Mesothelial cell of epicardium (in vitro differentiated cells): ENCODE results near the gene VAPB. TPM values are rescaled to one million over a fixed set of nuclear protein-coding genes. Genes with fewer than 3 reads are reported as not detected.

Source experiments
- DNase-seq, 2 experiments: peaks; one replicate each; pipeline ENCODE4 v3.0.0; 2021; ENCODE audit warnings: low spot score in 2 of 2; ENCODE audit not compliant: unreplicated experiment in 2 of 2
- H3K27ac Mint-ChIP-seq: 2 replicates; pipeline ENCODE4 v1.8.0; 2021; ENCODE audit warnings: mixed read lengths
- H3K27me3 Mint-ChIP-seq: 2 replicates; pipeline ENCODE4 v1.8.0; 2021; ENCODE audit warnings: low read depth, mixed read lengths
- H3K36me3 Mint-ChIP-seq: 2 replicates; pipeline ENCODE4 v1.8.0; 2021; ENCODE audit warnings: mixed read lengths
- H3K4me1 Mint-ChIP-seq: 2 replicates; pipeline ENCODE4 v1.8.0; 2021; ENCODE audit warnings: mixed read lengths
- H3K4me3 Mint-ChIP-seq: 2 replicates; pipeline ENCODE4 v1.8.0; 2021; ENCODE audit warnings: mild to moderate bottlenecking, moderate library complexity, mixed read lengths
- H3K9me3 Mint-ChIP-seq: 2 replicates; pipeline ENCODE4 v1.8.0; 2021; ENCODE audit warnings: mixed read lengths
- total RNA-seq: library from RNA; stranded (reverse); gene quantifications from 3 replicates; pipeline ENCODE4 v1.2.1, GENCODE V29; 2021
- TF ChIP-seq, protein P1 (sequence below): fragments of 200-600 bp; sonication (generic); IDR thresholded peaks from one replicate; pipeline ENCODE4 v1.5.0; 2021; ENCODE audit warnings: antibody characterized with exemption; ENCODE audit not compliant: unreplicated experiment

The VAPB gene
- total RNA-seq, 1 donor from 2014 or later = 52.9 TPM

DNA sequence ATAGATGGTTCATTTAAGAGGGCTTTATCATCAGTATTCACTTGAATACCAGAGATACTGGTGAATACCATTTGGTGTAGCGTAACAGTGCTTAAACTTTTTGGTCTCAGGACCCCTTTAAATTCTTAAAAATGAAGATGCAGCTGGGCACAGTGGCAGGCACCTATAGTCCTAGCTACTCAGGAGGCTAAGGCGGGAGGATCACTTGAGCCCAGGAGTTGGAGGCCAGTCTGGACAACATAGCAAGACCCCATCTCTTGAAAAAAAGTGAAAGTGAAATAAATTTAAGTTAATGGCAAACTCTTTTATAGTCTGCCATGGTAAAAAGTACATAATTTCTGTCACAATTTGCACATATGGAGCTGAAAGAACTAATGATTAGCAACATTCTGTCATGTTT, 39.3 kb downstream of the VAPB start:
- Mint-ChIP-seq H3K4me1 (peaks cover 19% of the 10 kb centered on the region), H3K27ac (no peak overlapping the region), H3K27me3 (no peaks in the 10 kb centered on the region), H3K36me3 (peaks cover 16% of the 10 kb centered on the region), H3K9me3 (peaks cover 3% of the 10 kb centered on the region), H3K4me3 (no peak overlapping the region)
- DNase-seq = no peak
- TF ChIP-seq, protein P1, sequence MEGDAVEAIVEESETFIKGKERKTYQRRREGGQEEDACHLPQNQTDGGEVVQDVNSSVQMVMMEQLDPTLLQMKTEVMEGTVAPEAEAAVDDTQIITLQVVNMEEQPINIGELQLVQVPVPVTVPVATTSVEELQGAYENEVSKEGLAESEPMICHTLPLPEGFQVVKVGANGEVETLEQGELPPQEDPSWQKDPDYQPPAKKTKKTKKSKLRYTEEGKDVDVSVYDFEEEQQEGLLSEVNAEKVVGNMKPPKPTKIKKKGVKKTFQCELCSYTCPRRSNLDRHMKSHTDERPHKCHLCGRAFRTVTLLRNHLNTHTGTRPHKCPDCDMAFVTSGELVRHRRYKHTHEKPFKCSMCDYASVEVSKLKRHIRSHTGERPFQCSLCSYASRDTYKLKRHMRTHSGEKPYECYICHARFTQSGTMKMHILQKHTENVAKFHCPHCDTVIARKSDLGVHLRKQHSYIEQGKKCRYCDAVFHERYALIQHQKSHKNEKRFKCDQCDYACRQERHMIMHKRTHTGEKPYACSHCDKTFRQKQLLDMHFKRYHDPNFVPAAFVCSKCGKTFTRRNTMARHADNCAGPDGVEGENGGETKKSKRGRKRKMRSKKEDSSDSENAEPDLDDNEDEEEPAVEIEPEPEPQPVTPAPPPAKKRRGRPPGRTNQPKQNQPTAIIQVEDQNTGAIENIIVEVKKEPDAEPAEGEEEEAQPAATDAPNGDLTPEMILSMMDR = no peak

DNA sequence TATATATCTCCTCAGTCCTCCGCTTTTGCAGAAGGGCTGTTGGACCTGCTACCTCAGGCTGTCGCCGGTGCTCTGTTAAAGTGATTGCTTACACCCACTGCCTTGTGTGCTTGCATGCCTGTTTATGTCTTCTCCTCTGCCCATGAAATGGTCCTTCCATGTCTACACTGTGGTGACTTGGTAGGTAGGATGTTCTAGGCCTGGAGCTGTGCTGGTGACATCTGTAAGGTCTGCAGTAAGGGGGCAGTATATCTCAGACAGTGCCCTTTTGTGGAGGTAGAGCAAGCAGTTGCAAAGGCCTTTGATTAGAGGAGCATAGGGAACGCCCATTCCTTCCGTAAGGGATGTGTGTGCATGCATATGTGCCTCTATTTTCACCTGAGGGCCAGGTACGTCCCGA, 40.3 kb downstream of the VAPB start:
- peaks cover 3% of the 10 kb centered on the region for H3K9me3 Mint-ChIP-seq
- TF ChIP-seq, protein P1 = no peak
- H3K27me3 Mint-ChIP-seq = no peaks in the 10 kb centered on the region
- no peak overlapping the region for H3K4me3 Mint-ChIP-seq
- peaks cover 16% of the 10 kb centered on the region for H3K36me3 Mint-ChIP-seq
- H3K4me1 Mint-ChIP-seq = peaks cover 9% of the 10 kb centered on the region
- H3K27ac Mint-ChIP-seq = no peak overlapping the region
- no peak for DNase-seq

DNA sequence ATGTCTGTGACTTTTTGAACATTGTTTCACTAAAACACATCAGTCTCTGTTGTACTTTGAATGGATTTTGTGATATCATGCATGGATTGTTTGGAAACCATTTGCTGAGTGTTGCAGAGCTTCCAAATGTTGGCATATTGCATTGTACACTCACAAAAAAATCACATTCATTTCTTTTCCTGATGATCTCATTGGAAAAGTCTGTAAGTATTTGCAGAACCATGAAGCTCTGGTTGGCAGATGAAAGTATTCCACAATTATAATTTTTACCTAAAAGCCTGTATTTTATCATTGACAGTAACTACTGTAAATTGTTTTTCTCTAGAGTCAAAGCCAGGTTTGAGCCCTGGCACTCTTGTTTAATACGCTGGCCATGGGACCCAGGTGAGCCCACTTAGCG, 42.1 kb downstream of the VAPB start:
- Mint-ChIP-seq H3K36me3 (peaks cover 21% of the 10 kb centered on the region), H3K27me3 (no peaks in the 10 kb centered on the region), H3K4me1 (no peaks in the 10 kb centered on the region), H3K9me3 (peaks cover 3% of the 10 kb centered on the region), H3K4me3 (no peak overlapping the region), H3K27ac (no peak overlapping the region)
- TF ChIP-seq, protein P1 = no peak
- no peak for DNase-seq

DNA sequence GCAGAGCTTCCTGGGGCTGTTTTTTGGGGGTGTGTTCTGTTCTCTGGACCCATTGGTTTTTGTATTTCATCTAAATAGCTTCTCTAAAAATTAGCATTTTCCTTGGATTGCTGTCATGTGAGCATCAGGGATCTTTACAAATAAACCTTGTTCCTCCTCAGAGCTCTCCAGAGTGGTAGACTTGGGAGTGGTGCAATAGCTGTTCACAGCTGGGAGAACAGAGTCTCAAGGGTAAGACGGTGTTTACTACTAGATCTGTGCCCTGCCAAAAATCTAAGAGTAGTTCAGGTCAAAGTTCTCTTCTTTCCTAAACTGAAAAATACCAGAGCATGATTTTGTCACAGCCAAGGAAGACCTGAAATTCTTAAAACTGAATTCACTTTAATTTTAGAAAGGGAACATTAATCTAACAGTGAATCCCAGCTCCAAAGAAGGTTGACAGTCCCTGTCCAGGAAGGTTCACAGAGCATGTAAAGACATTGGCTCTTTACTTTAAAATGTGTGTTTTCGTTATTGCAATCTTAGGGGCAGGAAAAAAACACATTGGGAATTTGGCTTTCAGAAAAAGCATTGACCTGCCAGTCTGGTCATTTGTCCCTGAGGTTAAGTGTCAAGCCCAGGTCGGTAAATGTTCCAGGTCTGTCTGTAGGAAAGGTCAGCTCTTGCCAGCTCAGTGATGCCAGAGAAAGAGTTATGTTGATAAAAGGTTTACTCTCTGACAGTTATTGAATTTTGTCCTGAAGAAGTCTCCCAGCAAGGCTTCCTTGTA, 43.3 kb downstream of the VAPB start:
- Mint-ChIP-seq H3K4me1 (no peaks in the 10 kb centered on the region), H3K27me3 (no peaks in the 10 kb centered on the region), H3K9me3 (peaks cover 3% of the 10 kb centered on the region), H3K27ac (no peak overlapping the region), H3K36me3 (peaks cover 23% of the 10 kb centered on the region), H3K4me3 (no peak overlapping the region)
- no peak for DNase-seq
- TF ChIP-seq, protein P1 = no peak

DNA sequence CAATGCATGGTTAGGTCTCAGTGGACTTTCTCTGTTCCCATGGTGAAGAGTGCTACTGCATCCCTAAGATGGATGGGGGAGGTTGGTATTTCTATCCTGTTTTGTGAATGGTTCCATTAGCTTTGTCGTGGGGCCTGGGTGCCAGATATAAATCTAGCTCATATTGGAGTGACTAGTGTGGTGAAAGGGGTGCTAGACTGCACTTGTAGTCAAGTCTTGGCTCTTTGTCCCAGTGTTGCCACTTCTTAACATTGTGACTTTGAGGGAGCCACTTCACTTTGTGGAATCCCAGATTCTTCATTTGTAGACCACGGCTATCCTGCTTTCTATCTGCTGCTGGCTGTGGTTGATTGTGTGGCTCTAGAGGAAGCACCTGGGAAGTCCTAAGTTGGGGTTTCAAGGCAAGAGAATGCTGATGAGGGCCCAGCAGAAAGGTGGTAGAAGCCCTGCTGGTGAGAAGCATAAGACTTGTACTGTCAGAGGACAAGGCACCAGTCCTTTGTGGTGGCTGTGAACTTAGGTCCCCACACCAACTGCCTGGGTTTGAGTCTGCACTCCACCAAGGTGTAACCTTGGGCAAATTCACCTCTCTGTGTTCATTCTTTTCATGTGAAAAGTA, 44.1 kb downstream of the VAPB start:
- TF ChIP-seq, protein P1 = no peak

More for the DNA sequence above, 44.1 kb downstream of the VAPB start:
- Mint-ChIP-seq H3K36me3 (peaks cover 30% of the 10 kb centered on the region), H3K9me3 (peaks cover 3% of the 10 kb centered on the region), H3K27me3 (no peaks in the 10 kb centered on the region), H3K4me1 (no peaks in the 10 kb centered on the region), H3K27ac (no peak overlapping the region), H3K4me3 (no peak overlapping the region)
- no peak for DNase-seq
